ENCODE data around the gene DNAH1.

DNAH1 gene

GRCh38 chr3:52374173-52374572 lies 58.1 kb downstream of the DNAH1 start:
- Histone ChIP-seq H3K4me1 (ENCODE audit: insufficient read depth, poor library complexity, severe bottlenecking) (no peaks in the 10 kb centered on the region), H3K36me3 (ENCODE audit: low read depth) (no peaks in the 10 kb centered on the region), H3K4me3 (ENCODE audit: severe bottlenecking) (no peak overlapping the region), H3K27ac (ENCODE audit: poor library complexity, severe bottlenecking) (no peak overlapping the region), H3K9me3 (ENCODE audit: severe bottlenecking) (no peaks in the 10 kb centered on the region), H3K27me3 (ENCODE audit: insufficient read depth, poor library complexity, severe bottlenecking) (peaks cover 13% of the 10 kb centered on the region)
- ATAC-seq (ENCODE audit: low read depth) (no peak), DNase-seq (ENCODE audit: low spot score) (no peak)
- TF ChIP-seq CTCF (IDR thresholded peaks at IDR 0.05; ENCODE audit: poor library complexity, severe bottlenecking): peak; percentile 19

GRCh38 chr3:52379610-52380009 lies 63.5 kb downstream of the DNAH1 start:
- no peak for ATAC-seq (ENCODE audit: low read depth)
- DNase-seq (ENCODE audit: low spot score): no peak
- no peak overlapping the region for H3K27ac ChIP-seq (ENCODE audit: poor library complexity, severe bottlenecking)
- no peak for TF ChIP-seq CTCF (IDR thresholded peaks at IDR 0.05; ENCODE audit: poor library complexity, severe bottlenecking)
- H3K4me1 ChIP-seq (ENCODE audit: insufficient read depth, poor library complexity, severe bottlenecking): no peaks in the 10 kb centered on the region
- H3K36me3 ChIP-seq (ENCODE audit: low read depth): no peaks in the 10 kb centered on the region
- no peak overlapping the region for H3K4me3 ChIP-seq (ENCODE audit: severe bottlenecking)
- no peaks in the 10 kb centered on the region for H3K27me3 ChIP-seq (ENCODE audit: insufficient read depth, poor library complexity, severe bottlenecking)
- no peaks in the 10 kb centered on the region for H3K9me3 ChIP-seq (ENCODE audit: severe bottlenecking)

- Histone ChIP-seq H3K27me3 (ENCODE audit: insufficient read depth, poor library complexity, severe bottlenecking) (no peaks in the 10 kb centered on the region), H3K27ac (ENCODE audit: poor library complexity, severe bottlenecking) (no peak overlapping the region), H3K4me1 (ENCODE audit: insufficient read depth, poor library complexity, severe bottlenecking) (no peaks in the 10 kb centered on the region), H3K9me3 (ENCODE audit: severe bottlenecking) (no peaks in the 10 kb centered on the region), H3K4me3 (ENCODE audit: severe bottlenecking) (no peak overlapping the region), H3K36me3 (ENCODE audit: low read depth) (no peaks in the 10 kb centered on the region)
- TF ChIP-seq CTCF (IDR thresholded peaks at IDR 0.05; ENCODE audit: poor library complexity, severe bottlenecking): no peak
- no peak for DNase-seq (ENCODE audit: low spot score)
- no peak for ATAC-seq (ENCODE audit: low read depth)
Observed at GRCh38 chr3:52380023-52380422, 63.9 kb downstream of the DNAH1 start.

- no peak overlapping the region for H3K27ac ChIP-seq (ENCODE audit: poor library complexity, severe bottlenecking)
- no peaks in the 10 kb centered on the region for H3K9me3 ChIP-seq (ENCODE audit: severe bottlenecking)
- H3K4me3 ChIP-seq (ENCODE audit: severe bottlenecking): no peak overlapping the region
- DNase-seq (ENCODE audit: low spot score) (no peak), ATAC-seq (ENCODE audit: low read depth) (no peak)
- no peaks in the 10 kb centered on the region for H3K4me1 ChIP-seq (ENCODE audit: insufficient read depth, poor library complexity, severe bottlenecking)
- no peaks in the 10 kb centered on the region for H3K36me3 ChIP-seq (ENCODE audit: low read depth)
- no peak for TF ChIP-seq CTCF (IDR thresholded peaks at IDR 0.05; ENCODE audit: poor library complexity, severe bottlenecking)
- H3K27me3 ChIP-seq (ENCODE audit: insufficient read depth, poor library complexity, severe bottlenecking): no peaks in the 10 kb centered on the region
Observed at GRCh38 chr3:52381623-52382022, 65.5 kb downstream of the DNAH1 start.

GRCh38 chr3:52383446-52383845 lies 67.3 kb downstream of the DNAH1 start:
- no peak for TF ChIP-seq CTCF (IDR thresholded peaks at IDR 0.05; ENCODE audit: poor library complexity, severe bottlenecking)
- ATAC-seq (ENCODE audit: low read depth) (no peak), DNase-seq (ENCODE audit: low spot score) (no peak)
- H3K9me3 ChIP-seq (ENCODE audit: severe bottlenecking): no peaks in the 10 kb centered on the region
- no peaks in the 10 kb centered on the region for H3K4me1 ChIP-seq (ENCODE audit: insufficient read depth, poor library complexity, severe bottlenecking)
- H3K36me3 ChIP-seq (ENCODE audit: low read depth): no peaks in the 10 kb centered on the region
- no peaks in the 10 kb centered on the region for H3K27me3 ChIP-seq (ENCODE audit: insufficient read depth, poor library complexity, severe bottlenecking)
- H3K4me3 ChIP-seq (ENCODE audit: severe bottlenecking): no peak overlapping the region
- H3K27ac ChIP-seq (ENCODE audit: poor library complexity, severe bottlenecking): no peak overlapping the region

All from RWPE2 (cell line).